Subcutaneous adipose tissue (tissue), 4 donors: ENCODE results near the gene LRRC4B. TPM values are rescaled to one million over a fixed set of nuclear protein-coding genes. Genes with fewer than 3 reads are reported as not detected.

Experiments
- total RNA-seq, 4 donors: library from RNA; depleted of rRNA; stranded (reverse); fragments of >200 nt; gene quantifications; one replicate each; pipeline ENCODE4 v1.1.0, GENCODE V29; 2016
- TF ChIP-seq, protein P1 (sequence below): fragments of 450-650 bp; IDR thresholded peaks from one replicate; pipeline ENCODE4 v1.5.1; 2016; ENCODE audit warnings: low read depth, mild to moderate bottlenecking, control low read depth, antibody characterized with exemption, moderate library complexity

LRRC4B gene
- total RNA-seq, 4 donors from 2014 or later = 0.19 to 0.34 (median 0.22) TPM; not detected in 1

DNA sequence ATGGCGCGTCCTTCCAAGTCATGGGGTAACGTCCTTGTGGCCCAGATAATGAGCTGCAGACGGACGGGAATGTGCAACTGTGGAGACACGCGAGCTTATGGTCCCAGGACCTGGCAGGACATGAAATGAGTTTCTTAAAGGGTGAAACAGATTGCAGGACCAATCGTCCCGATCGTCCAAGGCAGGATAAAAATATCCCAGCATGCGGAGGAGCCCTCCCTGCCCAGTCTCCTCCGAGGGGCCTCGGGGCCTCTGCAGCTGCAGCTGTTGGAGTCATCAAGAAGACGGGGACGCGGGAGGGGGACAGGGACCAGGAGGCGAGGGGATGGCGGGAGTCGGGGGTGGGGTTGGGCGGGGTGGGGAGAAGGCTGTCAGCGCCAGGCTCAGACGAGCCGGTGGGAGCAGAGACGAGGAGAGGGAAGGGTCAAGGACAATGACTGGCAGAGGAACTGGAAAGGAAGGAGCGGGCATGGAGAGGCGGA lies 77.2 kb downstream of the LRRC4B start:
- TF ChIP-seq, protein P1, sequence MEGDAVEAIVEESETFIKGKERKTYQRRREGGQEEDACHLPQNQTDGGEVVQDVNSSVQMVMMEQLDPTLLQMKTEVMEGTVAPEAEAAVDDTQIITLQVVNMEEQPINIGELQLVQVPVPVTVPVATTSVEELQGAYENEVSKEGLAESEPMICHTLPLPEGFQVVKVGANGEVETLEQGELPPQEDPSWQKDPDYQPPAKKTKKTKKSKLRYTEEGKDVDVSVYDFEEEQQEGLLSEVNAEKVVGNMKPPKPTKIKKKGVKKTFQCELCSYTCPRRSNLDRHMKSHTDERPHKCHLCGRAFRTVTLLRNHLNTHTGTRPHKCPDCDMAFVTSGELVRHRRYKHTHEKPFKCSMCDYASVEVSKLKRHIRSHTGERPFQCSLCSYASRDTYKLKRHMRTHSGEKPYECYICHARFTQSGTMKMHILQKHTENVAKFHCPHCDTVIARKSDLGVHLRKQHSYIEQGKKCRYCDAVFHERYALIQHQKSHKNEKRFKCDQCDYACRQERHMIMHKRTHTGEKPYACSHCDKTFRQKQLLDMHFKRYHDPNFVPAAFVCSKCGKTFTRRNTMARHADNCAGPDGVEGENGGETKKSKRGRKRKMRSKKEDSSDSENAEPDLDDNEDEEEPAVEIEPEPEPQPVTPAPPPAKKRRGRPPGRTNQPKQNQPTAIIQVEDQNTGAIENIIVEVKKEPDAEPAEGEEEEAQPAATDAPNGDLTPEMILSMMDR = no peak

DNA sequence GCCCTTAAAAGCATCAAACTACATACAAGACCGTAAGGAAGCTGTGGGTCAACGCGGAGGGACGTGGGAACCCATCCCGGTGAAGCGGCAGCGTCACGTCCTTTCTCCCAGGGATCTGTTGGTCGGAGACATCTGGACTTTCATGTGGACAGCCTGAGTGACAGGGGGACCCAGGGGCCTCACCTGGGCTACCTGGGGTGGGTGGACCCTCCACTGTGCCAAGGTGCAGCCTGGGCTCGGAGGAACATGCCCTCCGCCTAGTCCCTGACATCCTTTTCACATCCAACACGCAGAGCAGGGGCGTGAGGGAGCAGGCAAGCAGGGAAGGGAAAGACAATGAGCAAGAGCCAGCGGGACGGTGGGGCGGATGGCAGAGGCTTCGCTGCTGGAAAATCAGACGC lies 77.8 kb downstream of the LRRC4B start:
- TF ChIP-seq, protein P1 = no peak

DNA sequence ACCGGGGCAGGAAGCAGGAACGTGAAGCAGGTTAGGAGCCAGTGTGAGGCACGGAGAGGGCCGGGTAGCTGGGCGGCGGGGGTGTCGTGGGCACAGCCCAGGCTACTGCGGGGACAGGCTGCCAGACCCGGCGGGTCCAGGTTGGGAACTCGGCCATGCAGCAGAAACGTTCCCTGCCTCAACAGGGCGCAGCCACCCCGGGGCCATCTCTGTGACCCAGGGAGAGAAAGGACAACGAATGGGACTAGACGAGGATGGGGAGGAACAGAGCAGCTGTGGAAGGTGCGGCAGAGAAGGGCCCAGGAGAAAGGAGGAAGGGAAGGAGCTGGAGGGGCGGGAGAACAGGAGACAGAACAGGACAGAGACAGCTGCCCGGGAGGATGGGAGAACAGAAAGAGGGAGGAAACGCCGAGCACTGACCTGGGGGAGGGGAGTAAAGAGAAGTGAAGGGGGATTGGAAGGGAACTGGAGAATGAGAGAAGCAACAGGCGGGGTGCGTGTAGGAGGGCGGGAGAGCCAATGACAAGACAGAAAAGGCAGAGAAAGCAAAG lies 78.7 kb downstream of the LRRC4B start:
- TF ChIP-seq, protein P1 = no peak

DNA sequence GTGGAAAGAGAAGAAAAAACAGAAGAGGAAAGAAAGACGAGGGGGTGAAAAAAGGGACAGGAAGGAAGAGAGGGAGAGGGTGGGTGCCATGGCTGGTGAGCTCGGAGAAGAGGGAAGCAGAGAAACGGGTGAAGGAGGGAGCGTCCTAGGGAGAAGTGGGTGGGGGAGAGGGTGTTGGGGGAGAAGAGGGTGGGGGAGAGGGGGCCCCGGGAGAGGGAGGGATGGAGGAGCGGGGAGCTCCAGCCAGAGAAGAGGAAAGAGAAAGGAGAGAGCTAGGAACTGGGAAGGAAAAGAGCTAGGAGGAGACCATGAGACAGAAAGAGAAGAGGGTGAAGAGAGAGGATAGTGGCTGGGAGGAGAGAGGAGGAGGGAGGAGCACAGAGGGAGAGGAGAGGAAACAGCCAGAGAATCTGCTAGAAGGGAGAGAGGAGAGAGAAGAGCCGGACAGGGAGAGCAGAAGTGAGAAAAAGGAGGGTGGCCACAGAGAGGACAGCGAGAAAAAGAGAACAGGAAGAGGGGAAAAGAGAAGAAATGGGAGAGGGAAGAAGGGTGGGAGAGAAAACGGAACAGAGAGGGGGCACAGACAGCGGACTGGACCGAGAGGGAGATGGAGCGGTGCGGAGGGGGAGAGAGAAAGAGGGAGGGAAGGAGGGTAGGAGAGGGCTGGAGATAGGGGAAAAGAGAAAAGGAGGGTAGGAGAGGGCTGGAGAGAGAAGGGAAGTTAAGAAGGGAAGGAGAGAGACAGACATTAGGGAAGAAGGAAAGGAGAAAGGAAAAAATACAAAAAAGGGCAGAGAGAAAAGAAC lies 79.6 kb downstream of the LRRC4B start:
- TF ChIP-seq, protein P1 = no peak

DNA sequence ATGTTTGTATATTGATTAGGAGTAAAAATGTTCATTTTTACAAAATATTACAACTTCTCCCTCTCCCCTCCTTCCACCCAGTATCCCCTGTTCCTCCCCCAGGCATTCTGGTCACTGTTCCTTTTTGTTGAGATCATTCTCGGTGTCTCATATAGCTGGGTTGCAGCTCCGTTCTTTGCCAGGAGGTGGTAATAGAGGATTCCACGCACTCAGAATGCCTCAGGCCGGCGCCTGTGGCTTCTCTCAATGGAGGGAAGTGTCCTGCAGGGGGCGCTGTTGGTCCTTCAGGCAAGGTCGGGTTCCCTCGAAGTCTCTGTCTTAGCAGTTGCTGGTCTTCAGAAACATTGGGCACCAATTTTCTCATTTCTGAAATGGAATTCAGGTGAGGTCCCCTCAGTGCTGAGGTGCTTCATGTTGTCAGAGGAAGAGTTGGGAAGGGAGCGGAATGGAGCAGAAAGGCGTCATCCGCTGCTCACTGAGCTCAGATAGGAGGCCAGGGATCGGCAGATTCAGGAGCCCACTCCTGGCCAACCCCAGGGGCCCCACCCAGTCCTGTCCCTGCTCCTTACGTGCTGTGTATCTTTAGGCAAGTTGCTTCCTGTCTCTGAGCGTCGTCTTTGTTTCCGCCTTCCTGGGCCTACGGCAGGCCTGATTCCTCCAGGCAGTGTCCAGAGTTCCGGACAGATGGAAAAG lies 81.3 kb downstream of the LRRC4B start:
- TF ChIP-seq, protein P1 = no peak

DNA sequence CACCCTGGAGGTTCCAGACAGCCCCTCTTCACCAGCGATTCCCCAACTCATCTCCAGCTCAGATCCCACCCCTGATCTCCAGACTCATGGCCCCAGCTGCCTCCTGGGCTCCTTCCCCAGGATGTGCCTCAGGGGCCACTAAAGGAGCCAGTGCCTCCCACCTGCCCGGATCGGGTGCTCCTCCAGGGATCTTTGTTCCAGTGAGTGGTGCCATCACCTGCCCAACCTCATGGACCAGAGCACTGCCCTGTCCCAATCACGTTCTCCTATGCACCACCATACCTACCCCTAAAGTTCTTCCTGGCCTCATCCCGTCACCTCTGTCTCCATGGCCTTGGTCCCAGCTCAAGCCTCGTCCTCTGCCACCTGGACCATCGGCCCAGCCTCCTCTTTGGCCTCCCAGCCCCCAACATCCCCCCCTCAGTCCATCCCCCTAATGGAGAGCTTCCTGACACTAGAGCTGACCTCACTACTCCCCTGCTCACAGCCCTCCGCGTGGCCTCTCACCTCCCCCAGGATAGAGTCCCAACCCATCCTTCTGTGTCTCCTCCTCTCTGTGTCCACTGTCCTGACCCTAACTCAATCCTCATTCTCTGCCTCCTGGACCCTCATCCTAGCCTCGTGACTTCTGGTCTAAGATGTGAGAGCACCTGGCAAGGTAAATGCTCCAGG lies 82.8 kb downstream of the LRRC4B start:
- TF ChIP-seq, protein P1 = no peak

DNA sequence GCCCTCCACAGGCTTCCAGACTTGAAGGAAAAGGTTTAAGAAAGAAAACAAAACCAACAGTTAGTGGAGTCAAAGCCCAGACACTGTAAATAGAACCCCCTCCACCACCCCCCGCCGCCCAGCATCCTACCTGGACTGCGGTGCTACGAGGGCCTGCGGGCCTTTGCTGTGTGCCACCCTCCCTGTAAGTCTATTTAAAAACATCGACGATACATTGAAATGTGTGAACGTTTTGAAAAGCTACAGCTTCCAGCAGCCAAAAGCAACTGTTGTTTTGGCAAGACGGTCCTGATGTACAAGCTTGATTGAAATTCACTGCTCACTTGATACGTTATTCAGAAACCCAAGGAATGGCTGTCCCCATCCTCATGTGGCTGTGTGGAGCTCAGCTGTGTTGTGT lies 85.3 kb downstream of the LRRC4B start:
- TF ChIP-seq, protein P1 = no peak
